Activated CD8-positive, alpha-beta memory T cell treated with anti-CD3 and anti-CD28 coated beads, Interleukin-2, amount 10 ng/mL, durations not matched to agents 7 days and 5 days (primary cell): ENCODE results near the gene TOPBP1. TPM values are rescaled to one million over a fixed set of nuclear protein-coding genes. Genes with fewer than 3 reads are reported as not detected.

Experiments
- ATAC-seq: fragments of 150-1000 bp; cut with Tn5 transposase; one replicate; pipeline ENCODE4 v1.10.0; 2021; ENCODE audit warnings: moderate library complexity
- CTCF ChIA-PET: fragments of 350-600 bp; sonication (Branson Sonifier 250); formaldehyde crosslinking; loops from one replicate; lab custom pipeline; 2021; ENCODE audit warnings: antibody characterized with exemption; lab: Charles Lee
- DNase-seq: peaks from one replicate; pipeline ENCODE4 v3.0.0-alpha.2; 2020
- H3K27ac Mint-ChIP-seq: one replicate; pipeline ENCODE4 v1.8.0; 2021; ENCODE audit warnings: mild to moderate bottlenecking, mixed read lengths
- H3K27me3 Mint-ChIP-seq: one replicate; pipeline ENCODE4 v1.8.0; 2021; ENCODE audit warnings: mixed read lengths
- H3K36me3 Mint-ChIP-seq: one replicate; pipeline ENCODE4 v1.8.0; 2021; ENCODE audit warnings: mild to moderate bottlenecking, mixed read lengths
- H3K4me1 Mint-ChIP-seq: one replicate; pipeline ENCODE4 v1.8.0; 2021; ENCODE audit warnings: mixed read lengths
- H3K4me3 Mint-ChIP-seq: one replicate; pipeline ENCODE4 v1.8.0; 2021; ENCODE audit warnings: mild to moderate bottlenecking, moderate library complexity, mixed read lengths
- H3K9me3 Mint-ChIP-seq: one replicate; pipeline ENCODE4 v1.8.0; 2022; ENCODE audit warnings: low read depth, mixed read lengths
- total RNA-seq, 2 experiments: library from RNA; stranded (reverse); gene quantifications; one replicate each; pipeline ENCODE4 v1.2.3, GENCODE V29; 2021

Gene TOPBP1
- total RNA-seq, 2 experiments from 2014 or later: 103 to 108 TPM

DNA sequence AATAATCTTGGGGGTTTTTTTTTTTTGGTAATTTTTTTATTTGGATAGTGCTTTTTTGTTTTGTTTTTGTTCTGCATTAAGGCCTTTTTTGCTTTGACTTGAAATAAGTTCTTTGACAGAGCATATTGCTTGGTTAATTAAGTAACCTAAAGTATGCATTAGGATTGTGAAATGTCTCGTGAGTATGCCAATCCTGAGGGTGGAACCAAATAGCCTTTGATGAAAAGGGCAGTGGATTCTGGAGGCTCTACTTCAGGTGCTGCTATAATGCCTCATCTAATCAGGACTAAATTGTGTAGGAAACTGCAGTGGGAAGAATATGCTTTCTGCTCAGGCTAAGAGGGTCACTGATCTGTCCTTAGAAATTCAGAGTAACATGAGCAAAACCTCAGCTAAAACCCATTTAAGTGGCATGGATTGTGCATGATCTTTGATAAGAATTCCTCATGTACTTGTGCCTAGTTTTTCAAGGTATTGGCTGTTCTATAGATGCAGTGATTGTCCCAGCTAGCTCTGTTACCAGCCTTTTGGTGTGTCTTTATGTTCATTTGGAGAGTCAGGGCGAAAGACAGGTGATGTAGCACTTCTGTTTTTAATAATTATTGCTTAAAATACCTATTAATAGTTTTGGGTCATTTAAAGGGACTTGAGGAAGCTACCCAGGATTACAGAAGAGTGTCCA is 72.8 kb downstream of the TOPBP1 start:
- peaks cover 38% of the 10 kb centered on the region for H3K4me1 Mint-ChIP-seq
- H3K27ac Mint-ChIP-seq: no peak overlapping the region
- H3K4me3 Mint-ChIP-seq: no peak overlapping the region
- no peaks in the 10 kb centered on the region for H3K27me3 Mint-ChIP-seq
- CTCF ChIA-PET: interaction anchor here (1.0 to 2.5 kb wide), 2 partner anchors 16 to 24 kb away, joined by 4 to 5 read pairs; partner anchors contain the start of gene CDV3
- H3K9me3 Mint-ChIP-seq: no peaks in the 10 kb centered on the region
- ATAC-seq (no peak), DNase-seq (no peak)
- peaks cover 50% of the 10 kb centered on the region for H3K36me3 Mint-ChIP-seq

DNA sequence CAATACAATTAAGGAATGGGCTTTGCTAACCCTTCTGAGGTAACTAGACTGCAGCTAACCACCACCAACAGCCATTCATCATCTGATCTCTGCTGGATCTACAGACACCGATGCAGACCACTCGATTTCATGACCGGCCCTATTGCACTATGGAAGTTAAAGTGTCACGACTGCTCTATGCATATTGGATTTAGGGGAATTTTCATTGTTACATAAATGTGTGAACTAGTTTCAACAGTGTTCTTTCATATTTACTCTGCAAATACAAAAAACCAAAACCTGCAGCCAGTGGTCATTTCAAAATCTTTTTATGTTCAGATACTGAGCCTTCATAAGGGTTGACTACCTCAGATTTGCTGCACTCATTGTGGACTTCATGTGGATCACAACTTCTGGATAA is 73.7 kb downstream of the TOPBP1 start:
- no peaks in the 10 kb centered on the region for H3K27me3 Mint-ChIP-seq
- peaks cover 55% of the 10 kb centered on the region for H3K36me3 Mint-ChIP-seq
- no peak for DNase-seq
- CTCF ChIA-PET: interaction anchor here (1.0 to 2.5 kb wide), 3 partner anchors 11 to 25 kb away, joined by 4 to 6 read pairs (median 5); partner anchors contain the start of gene CDV3
- no peak overlapping the region for H3K27ac Mint-ChIP-seq
- no peak for ATAC-seq
- H3K4me3 Mint-ChIP-seq: no peak overlapping the region
- no peaks in the 10 kb centered on the region for H3K9me3 Mint-ChIP-seq
- peaks cover 41% of the 10 kb centered on the region for H3K4me1 Mint-ChIP-seq

DNA sequence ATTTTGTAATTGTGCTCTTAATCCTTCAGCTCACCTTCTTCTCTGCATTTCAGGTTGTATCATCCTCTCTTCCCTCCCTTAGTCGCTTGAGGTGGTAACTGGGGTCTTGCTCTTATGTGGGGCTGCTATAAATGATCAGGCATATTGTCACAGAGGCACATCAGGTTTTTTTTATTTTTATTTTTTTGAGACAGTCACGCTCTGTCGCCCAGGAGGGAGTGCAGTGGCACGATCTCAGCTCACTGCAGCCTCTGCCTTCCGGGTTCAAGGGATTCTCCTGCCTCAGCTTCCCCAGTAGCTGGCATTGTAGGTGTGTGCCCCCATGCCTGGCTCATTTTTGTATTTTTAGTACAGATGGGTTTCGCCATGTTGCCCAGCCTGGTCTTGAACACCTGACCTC is 78.3 kb downstream of the TOPBP1 start:
- CTCF ChIA-PET: no interaction called here
- DNase-seq (peak; percentile 15), ATAC-seq (no peak)
- Mint-ChIP-seq H3K36me3 (peaks cover 69% of the 10 kb centered on the region), H3K9me3 (no peaks in the 10 kb centered on the region), H3K27ac (no peak overlapping the region), H3K4me3 (no peak overlapping the region), H3K27me3 (no peaks in the 10 kb centered on the region), H3K4me1 (peaks cover 54% of the 10 kb centered on the region)

DNA sequence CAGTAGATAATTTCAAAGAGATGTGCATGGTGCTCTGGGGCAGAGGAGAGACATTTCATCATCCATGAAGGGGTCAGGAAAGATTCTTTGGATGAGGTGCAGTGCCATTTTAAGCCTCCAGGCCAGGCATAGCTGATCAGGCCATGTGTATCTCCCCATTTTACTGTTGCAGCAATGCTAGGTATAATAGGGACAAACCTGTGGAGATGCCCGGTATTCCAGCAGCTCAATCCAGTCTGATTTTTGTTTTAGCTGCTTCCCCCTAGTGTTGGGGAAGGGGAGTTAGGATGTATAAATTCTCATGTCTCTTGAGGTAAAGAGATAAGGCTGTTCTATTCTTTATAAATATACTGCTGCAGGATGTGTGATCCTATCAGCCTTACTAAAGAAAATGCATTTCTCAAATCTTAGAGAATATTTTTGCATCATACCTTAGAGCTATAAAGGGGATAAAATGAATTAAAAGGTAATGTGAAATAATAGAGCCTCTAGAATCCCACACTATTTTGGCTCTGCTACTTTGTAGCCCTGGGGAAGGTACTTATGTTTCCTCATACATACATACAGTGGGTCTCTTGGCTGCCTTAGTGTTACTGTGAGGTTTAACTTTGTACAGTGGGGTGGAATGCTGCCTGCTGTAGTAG is 83.1 kb downstream of the TOPBP1 start:
- peak; percentile 40 for DNase-seq
- Mint-ChIP-seq H3K9me3 (no peaks in the 10 kb centered on the region), H3K4me3 (peak overlapping the region; percentile 85), H3K27me3 (no peaks in the 10 kb centered on the region), H3K27ac (peak overlapping the region; percentile 96), H3K4me1 (peaks cover 59% of the 10 kb centered on the region), H3K36me3 (peaks cover 74% of the 10 kb centered on the region)
- CTCF ChIA-PET: interaction anchor here (0.7 to 8.9 kb wide), 20 partner anchors 8 to 155 kb away, joined by 3 to 100 read pairs (median 3); no protein-coding TSS in a partner anchor
- no peak for ATAC-seq

DNA sequence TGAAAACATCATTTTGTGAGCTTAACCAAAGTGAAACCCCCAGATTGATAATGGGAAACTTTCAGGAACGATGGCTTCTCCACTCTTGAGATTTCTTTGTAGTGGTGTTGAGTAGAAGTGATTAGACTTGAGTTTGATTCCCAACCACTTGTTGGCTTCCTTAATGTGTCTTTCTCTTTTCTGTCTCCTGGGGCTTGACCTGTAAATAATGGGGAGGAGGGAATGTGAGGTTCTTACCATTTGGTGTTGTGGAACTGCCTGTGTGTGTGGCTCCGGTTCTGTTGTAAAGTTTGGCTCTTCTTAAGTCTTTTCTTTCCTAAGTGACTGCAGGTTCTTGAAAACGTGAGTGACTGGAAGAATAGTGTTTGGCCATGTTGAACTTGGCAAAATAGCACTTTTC is 85.6 kb downstream of the TOPBP1 start:
- no peaks in the 10 kb centered on the region for H3K27me3 Mint-ChIP-seq
- peak overlapping the region; percentile 85 for H3K4me3 Mint-ChIP-seq
- CTCF ChIA-PET: interaction anchor here (0.9 to 8.9 kb wide), 5 partner anchors 11 to 133 kb away, joined by 3 to 100 read pairs (median 3); no protein-coding TSS in a partner anchor
- H3K4me1 Mint-ChIP-seq: peaks cover 59% of the 10 kb centered on the region
- peak overlapping the region; percentile 96 for H3K27ac Mint-ChIP-seq
- ATAC-seq (no peak), DNase-seq (no peak)
- peaks cover 58% of the 10 kb centered on the region for H3K36me3 Mint-ChIP-seq
- H3K9me3 Mint-ChIP-seq: no peaks in the 10 kb centered on the region

DNA sequence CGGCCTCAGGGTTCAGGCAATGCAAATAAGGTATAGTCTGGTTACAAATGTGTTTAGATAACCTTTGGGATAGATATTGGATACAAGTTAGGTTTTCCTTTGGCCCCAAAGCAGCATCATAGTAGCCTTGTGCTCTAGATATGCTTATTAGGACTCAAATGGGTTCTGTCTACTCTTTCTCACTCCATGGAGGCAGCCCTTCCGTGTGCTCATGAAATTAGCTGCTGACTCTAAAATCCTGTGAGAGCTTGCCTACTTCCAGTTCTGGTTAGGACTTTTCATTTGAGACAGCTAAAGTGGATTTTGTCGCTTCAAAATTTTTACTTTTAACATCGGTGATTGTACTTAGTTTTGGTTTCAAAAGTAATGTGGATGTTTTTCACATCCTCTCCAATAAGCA is 86.7 kb downstream of the TOPBP1 start:
- DNase-seq: peak; percentile 39
- no peak for ATAC-seq
- CTCF ChIA-PET: interaction anchor here (0.7 to 8.9 kb wide), 7 partner anchors 78 to 133 kb away, joined by 3 to 100 read pairs (median 6); no protein-coding TSS in a partner anchor
- Mint-ChIP-seq H3K4me3 (peak overlapping the region; percentile 85), H3K36me3 (peaks cover 49% of the 10 kb centered on the region), H3K9me3 (no peaks in the 10 kb centered on the region), H3K27ac (peak overlapping the region; percentile 96), H3K4me1 (peaks cover 61% of the 10 kb centered on the region), H3K27me3 (no peaks in the 10 kb centered on the region)

DNA sequence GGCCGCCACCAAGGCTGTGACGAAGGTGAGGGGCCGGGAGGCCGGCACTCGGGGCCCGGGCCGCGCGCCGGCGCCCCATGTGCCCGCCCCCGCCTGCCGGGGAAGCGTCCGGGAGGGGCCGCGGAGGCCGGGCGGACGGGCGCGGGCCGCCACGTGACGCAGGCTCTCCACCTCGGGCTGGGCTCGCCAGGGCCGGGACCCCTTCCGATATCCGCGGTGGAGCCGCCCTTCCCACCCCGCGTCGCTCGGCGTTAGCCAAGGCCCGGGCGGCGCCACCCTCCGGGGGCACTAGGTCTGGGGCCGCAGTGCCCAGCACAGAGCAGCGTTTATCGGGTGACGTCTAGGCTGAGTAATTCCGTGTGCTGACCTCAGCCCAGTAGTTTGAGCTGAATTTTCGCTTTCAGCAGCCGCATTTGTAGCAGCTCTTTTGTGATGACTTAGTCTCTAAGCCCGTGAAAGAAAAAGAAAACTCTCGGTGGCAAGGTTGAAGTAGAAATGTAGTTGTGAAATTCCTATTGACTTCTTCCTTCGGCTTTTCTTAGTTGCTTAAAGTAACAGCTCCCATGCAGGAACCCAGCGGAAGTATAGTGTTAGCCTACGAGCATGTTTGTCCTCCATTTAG is 87.4 kb downstream of the TOPBP1 start:
- Mint-ChIP-seq H3K4me1 (peaks cover 55% of the 10 kb centered on the region), H3K27ac (peak overlapping the region; percentile 96), H3K4me3 (peak overlapping the region; percentile 85), H3K27me3 (no peaks in the 10 kb centered on the region), H3K9me3 (no peaks in the 10 kb centered on the region), H3K36me3 (peaks cover 45% of the 10 kb centered on the region)
- ATAC-seq (peak; percentile 46), DNase-seq (peak; percentile 89)
- CTCF ChIA-PET: interaction anchor here (0.7 to 8.9 kb wide), 8 partner anchors 69 to 133 kb away, joined by 3 to 100 read pairs (median 6); no protein-coding TSS in a partner anchor

DNA sequence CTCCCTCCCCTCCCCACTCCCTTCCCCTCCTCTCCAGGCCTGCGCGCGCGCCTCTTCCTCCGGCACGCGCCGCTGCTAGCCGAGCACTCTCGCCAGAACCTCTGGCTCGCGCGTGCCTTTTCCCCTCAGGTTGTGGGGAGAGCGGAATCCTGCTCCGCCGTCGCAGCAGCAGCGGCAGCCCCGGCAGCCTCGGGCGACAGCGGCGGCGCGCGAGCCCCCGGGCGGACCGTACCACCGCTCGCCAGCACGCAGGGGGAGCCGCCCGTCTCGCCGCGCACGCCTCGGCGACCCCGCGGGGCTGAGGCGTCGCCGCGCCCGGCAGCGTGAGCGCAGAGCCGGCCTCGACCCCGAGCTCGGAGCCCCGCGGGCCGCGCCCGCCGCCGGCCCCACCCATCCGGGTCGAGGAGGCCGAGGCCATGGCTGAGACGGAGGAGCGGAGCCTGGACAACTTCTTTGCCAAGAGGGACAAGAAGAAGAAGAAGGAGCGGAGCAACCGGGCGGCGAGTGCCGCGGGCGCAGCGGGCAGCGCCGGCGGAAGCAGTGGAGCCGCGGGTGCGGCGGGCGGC is 88.0 kb downstream of the TOPBP1 start, which contains the start of gene CDV3:
Gene CDV3 (plus strand): TSS at position 58 of the 566 bp plus-strand sequence. CDS start 359 bp downstream, at position 417.
- ATAC-seq: peak; percentile 31
- Mint-ChIP-seq H3K27me3 (no peaks in the 10 kb centered on the region), H3K36me3 (peaks cover 40% of the 10 kb centered on the region), H3K4me1 (peaks cover 49% of the 10 kb centered on the region), H3K4me3 (peak within 1 kb of the TSS; percentile 85), H3K27ac (peak within 1 kb of the TSS; percentile 100), H3K9me3 (no peaks in the 10 kb centered on the region)
- CTCF ChIA-PET: interaction anchor here (0.6 to 8.9 kb wide), 13 partner anchors 15 to 900 kb away, joined by 3 to 100 read pairs (median 5); no protein-coding TSS in a partner anchor
- DNase-seq: no peak

DNA sequence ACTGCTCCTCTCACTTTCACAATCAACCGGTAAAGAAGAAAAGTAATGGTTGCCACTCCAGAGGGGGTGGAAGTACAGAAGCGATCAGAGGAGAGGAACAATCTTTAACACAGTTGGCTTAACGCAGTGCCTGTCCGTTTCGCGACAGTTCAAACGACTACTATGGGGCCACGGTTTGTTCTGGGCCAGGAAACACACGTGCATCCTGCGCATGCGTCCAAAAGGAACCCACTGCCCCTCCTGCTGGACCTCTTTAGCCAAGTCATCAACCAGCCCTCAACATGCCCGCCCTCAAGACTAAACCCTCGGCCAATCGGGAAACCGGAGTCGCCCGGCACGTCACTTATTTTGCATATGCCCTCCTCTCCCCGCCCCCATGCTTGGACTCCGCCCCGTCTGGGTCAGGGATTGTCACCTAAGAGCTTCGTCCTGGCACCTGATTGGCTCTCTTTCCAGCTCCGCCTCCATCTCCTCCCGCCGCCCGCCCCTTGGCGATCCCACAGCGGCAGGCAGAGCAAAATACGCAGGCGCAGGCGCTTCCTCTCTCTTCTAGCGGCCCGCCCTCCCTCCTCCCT is 88.6 kb downstream of the TOPBP1 start:
- Mint-ChIP-seq H3K9me3 (no peaks in the 10 kb centered on the region), H3K27me3 (no peaks in the 10 kb centered on the region), H3K27ac (peak overlapping the region; percentile 100), H3K4me3 (peak overlapping the region; percentile 78), H3K4me1 (peaks cover 43% of the 10 kb centered on the region), H3K36me3 (peaks cover 35% of the 10 kb centered on the region)
- CTCF ChIA-PET: interaction anchor here (0.6 to 8.9 kb wide), 12 partner anchors 10 to 901 kb away, joined by 3 to 100 read pairs (median 4); no protein-coding TSS in a partner anchor
- DNase-seq (peak; percentile 100), ATAC-seq (peak; percentile 82)

DNA sequence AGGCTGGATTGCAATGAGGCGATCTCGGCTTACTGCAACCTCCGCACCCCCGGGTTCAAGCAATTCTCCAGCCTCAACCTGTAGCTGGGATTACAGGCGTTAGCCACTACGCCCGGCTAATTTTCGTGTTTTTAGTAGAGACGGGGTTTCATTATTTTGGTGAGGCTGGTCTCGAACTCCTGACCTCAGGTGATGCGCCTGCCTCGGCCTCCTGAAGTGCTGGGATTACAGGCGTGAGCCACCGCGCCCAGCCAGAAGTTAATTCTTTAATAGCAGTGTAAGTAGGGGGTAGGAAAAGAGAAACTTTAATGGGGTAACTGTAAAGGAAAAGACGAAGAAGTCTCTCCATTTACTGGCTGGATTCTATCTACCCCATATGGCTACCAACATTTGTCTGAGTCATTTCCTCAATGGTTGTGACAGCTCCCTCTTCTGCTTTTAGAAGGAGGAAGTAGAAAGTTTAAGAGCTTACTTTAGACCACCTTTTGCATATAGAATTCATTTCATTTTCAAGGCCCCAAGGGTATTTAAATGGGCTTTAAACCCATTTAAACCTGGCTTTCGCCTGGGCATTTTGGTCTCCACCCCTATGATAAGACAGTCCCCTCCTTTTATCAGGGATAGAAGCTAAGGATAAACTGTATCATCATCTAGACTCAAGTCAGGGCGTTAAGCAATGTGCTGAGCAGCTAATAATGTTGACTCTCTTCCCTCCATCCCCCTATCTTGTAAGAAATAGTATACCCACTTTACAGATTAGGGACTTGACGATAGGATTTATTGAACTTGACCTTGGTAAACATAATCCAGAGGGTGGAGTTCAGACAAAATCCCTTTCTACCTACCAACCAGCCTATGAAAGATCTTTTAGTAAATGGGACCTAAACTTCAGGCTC is 89.3 kb downstream of the TOPBP1 start:
- CTCF ChIA-PET: interaction anchor here (0.6 to 8.9 kb wide), 14 partner anchors 9 to 901 kb away, joined by 3 to 100 read pairs (median 4); no protein-coding TSS in a partner anchor
- H3K27me3 Mint-ChIP-seq: no peaks in the 10 kb centered on the region
- peak; percentile 42 for DNase-seq
- H3K4me1 Mint-ChIP-seq: peaks cover 35% of the 10 kb centered on the region
- peaks cover 27% of the 10 kb centered on the region for H3K36me3 Mint-ChIP-seq
- peak overlapping the region; percentile 100 for H3K27ac Mint-ChIP-seq
- H3K4me3 Mint-ChIP-seq: peak overlapping the region; percentile 78
- no peaks in the 10 kb centered on the region for H3K9me3 Mint-ChIP-seq
- no peak for ATAC-seq

DNA sequence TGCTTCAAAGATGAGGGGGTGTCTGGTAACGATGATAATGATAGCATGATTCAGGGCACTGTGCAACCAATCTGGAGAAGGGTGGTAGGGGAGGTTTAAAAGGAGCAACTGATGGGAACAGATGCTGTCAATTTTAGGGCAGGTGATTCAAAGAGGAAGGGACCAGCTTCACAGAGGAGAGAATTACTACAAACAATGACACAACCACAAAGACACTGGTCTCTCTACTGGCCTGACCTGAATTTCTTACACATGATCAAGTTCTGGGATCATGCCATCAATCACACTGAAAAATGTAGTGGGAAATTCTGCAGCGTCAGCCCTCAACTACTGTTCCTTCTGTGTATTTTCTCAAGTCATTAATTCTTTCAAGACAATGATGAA is 90.8 kb downstream of the TOPBP1 start:
- CTCF ChIA-PET: interaction anchor here (0.7 to 1.2 kb wide), 3 partner anchors 7 to 103 kb away, joined by 3 read pairs; no protein-coding TSS in a partner anchor
- Mint-ChIP-seq H3K4me3 (no peak overlapping the region), H3K4me1 (peaks cover 23% of the 10 kb centered on the region), H3K27ac (no peak overlapping the region), H3K27me3 (no peaks in the 10 kb centered on the region), H3K36me3 (peaks cover 15% of the 10 kb centered on the region), H3K9me3 (no peaks in the 10 kb centered on the region)
- DNase-seq (no peak), ATAC-seq (no peak)
